ENCODE results near the gene TMEM174. TPM values are rescaled to one million over a fixed set of nuclear protein-coding genes. Genes with fewer than 3 reads are reported as not detected.

Gene TMEM174
- total RNA-seq, 1 donor from 2014 or later: not detected

Other genes starting within 250 kb of the TMEM174 start
- 0.93 and 2.2 TPM in 2 replicates for gene FCHO2, start 217.2 kb upstream of the TMEM174 start, total RNA-seq
- gene TMEM171, start 52.6 kb upstream of the TMEM174 start, total RNA-seq: not detected in 2 replicates